ENCODE measurements around the gene PBX2.

GRCh38 chr6:32171234-32171633 is 18.8 kb downstream of the PBX2 start:
- TF ChIP-seq CTCF (IDR thresholded peaks at IDR 0.05; ENCODE audit: insufficient read depth, low read length) (no peak), POLR2AphosphoS5 (IDR thresholded peaks at IDR 0.05; ENCODE audit: low read depth) (no peak), GABPA (IDR thresholded peaks at IDR 0.05; ENCODE audit: low read depth) (no peak), REST (IDR thresholded peaks at IDR 0.05; ENCODE audit: insufficient replicate concordance, low read depth) (no peak), SPI1 (IDR thresholded peaks at IDR 0.05; ENCODE audit: borderline replicate concordance, low read depth) (no peak)
